Neutrophil (primary cell): ENCODE data around the gene SESN1.

ENCODE experiments used
- H3K27ac ChIP-seq: fragments of 200-600 bp; sonication (generic); 2 replicates; pipeline ENCODE4 v1.5.1; 2016; ENCODE audit warnings: mild to moderate bottlenecking, moderate library complexity
- H3K27me3 ChIP-seq: fragments of 200-600 bp; sonication (generic); 2 replicates; pipeline ENCODE4 v1.6.0; 2016; ENCODE audit warnings: mild to moderate bottlenecking
- H3K36me3 ChIP-seq: fragments of 200-600 bp; sonication (generic); 2 replicates; pipeline ENCODE4 v1.5.1; 2017
- H3K4me1 ChIP-seq, 2 experiments: fragments of 200-600 bp in 1 of 2; sonication (generic) in 1 of 2; 1 replicate in 1 of 2; 2 replicates in 1 of 2; pipeline versions ENCODE4 v1.5.1 to v1.6.1; 2013 to 2016; ENCODE audit warnings: low read depth in 1 of 2, low read length in 1 of 2, mild to moderate bottlenecking in 1 of 2, moderate library complexity in 1 of 2; ENCODE audit not compliant: control insufficient read depth in 1 of 2, insufficient read depth in 1 of 2
- H3K4me3 ChIP-seq, 2 experiments: fragments of 200-600 bp in 1 of 2; sonication (generic) in 1 of 2; 1 replicate in 1 of 2; 2 replicates in 1 of 2; pipeline ENCODE4 v1.5.1; 2013 to 2016; ENCODE audit warnings: low read depth in 1 of 2, low read length in 1 of 2, mild to moderate bottlenecking in 1 of 2, moderate library complexity in 1 of 2
- H3K9me3 ChIP-seq: fragments of 200-600 bp; sonication (generic); 2 replicates; pipeline ENCODE4 v1.5.1; 2016
- TF ChIP-seq, protein P1 (sequence below): fragments of 200-600 bp; sonication (generic); IDR thresholded peaks from 2 replicates; pipeline ENCODE4 v1.5.1; 2016; ENCODE audit warnings: antibody characterized with exemption

Gene SESN1

GRCh38 chr6:108948181-108948661 is 146.4 kb downstream of the SESN1 start:
- Histone ChIP-seq H3K4me1 (peaks cover 6 to 11% of the 10 kb centered on the region in 2 experiments), H3K4me3 (no peak overlapping the region)

GRCh38 chr6:108947114-108947854 is 147.4 kb downstream of the SESN1 start:
- TF ChIP-seq, protein P1, sequence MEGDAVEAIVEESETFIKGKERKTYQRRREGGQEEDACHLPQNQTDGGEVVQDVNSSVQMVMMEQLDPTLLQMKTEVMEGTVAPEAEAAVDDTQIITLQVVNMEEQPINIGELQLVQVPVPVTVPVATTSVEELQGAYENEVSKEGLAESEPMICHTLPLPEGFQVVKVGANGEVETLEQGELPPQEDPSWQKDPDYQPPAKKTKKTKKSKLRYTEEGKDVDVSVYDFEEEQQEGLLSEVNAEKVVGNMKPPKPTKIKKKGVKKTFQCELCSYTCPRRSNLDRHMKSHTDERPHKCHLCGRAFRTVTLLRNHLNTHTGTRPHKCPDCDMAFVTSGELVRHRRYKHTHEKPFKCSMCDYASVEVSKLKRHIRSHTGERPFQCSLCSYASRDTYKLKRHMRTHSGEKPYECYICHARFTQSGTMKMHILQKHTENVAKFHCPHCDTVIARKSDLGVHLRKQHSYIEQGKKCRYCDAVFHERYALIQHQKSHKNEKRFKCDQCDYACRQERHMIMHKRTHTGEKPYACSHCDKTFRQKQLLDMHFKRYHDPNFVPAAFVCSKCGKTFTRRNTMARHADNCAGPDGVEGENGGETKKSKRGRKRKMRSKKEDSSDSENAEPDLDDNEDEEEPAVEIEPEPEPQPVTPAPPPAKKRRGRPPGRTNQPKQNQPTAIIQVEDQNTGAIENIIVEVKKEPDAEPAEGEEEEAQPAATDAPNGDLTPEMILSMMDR: no peak
- H3K27ac ChIP-seq: no peak overlapping the region
- H3K36me3 ChIP-seq: no peaks in the 10 kb centered on the region
- no peak overlapping the region for H3K4me3 ChIP-seq
- H3K27me3 ChIP-seq: no peaks in the 10 kb centered on the region
- no peaks in the 10 kb centered on the region for H3K9me3 ChIP-seq
- H3K4me1 ChIP-seq: peaks cover 13 to 20% of the 10 kb centered on the region in 2 experiments

More at GRCh38 chr6:108948181-108948661, 146.4 kb downstream of the SESN1 start:
- TF ChIP-seq, protein P1: no peak
- no peak overlapping the region for H3K27ac ChIP-seq
- H3K36me3 ChIP-seq: no peaks in the 10 kb centered on the region
- no peaks in the 10 kb centered on the region for H3K9me3 ChIP-seq
- H3K27me3 ChIP-seq: no peaks in the 10 kb centered on the region

- TF ChIP-seq, protein P1: no peak
- Histone ChIP-seq H3K9me3 (no peaks in the 10 kb centered on the region), H3K4me1 (peaks cover 19 to 26% of the 10 kb centered on the region in 2 experiments), H3K27me3 (no peaks in the 10 kb centered on the region), H3K36me3 (no peaks in the 10 kb centered on the region), H3K27ac (no peak overlapping the region), H3K4me3 (no peak overlapping the region)
Observed at GRCh38 chr6:108946695-108947094, 148.0 kb downstream of the SESN1 start.

DNA sequence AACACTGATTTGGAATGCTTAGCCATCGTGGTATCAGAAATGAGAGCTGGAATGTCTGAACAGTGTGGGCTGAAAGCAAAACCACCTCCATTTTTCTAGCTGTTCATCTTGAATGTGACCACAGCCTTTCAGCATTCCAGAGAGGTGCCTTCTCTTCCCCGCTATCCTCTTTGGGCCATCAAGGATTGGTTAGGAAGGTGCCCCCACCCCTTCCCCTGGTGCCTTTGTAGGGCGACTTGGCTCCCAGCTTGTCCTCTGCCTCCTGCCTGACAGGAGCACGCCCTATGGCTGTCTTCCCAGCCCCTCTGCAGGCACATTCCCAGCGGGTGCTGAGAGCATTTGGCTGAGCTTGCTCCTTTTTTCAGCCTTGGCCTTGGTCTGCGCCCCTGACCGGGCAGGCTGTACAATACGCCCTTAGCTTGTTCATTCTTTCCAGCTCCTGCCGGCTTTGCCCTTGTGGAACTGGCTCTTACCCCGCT is 148.9 kb downstream of the SESN1 start:
- peaks cover 14 to 17% of the 10 kb centered on the region in 2 experiments for H3K4me1 ChIP-seq
- TF ChIP-seq, protein P1: no peak
- H3K27ac ChIP-seq: no peak overlapping the region
- H3K36me3 ChIP-seq: no peaks in the 10 kb centered on the region
- H3K27me3 ChIP-seq: no peaks in the 10 kb centered on the region
- no peak overlapping the region for H3K4me3 ChIP-seq
- no peaks in the 10 kb centered on the region for H3K9me3 ChIP-seq

GRCh38 chr6:108944707-108945680 is 149.7 kb downstream of the SESN1 start:
- Histone ChIP-seq H3K4me3 (no peak overlapping the region), H3K36me3 (no peaks in the 10 kb centered on the region), H3K9me3 (no peaks in the 10 kb centered on the region), H3K27ac (no peak overlapping the region), H3K4me1 (peaks cover 14 to 16% of the 10 kb centered on the region in 2 experiments), H3K27me3 (no peaks in the 10 kb centered on the region)
- TF ChIP-seq, protein P1: no peak
